ENCODE results near the gene PCDHGC3. TPM values are rescaled to one million over a fixed set of nuclear protein-coding genes. Genes with fewer than 3 reads are reported as not detected.

PCDHGC3 gene
- total and polyA plus RNA-seq, 2 of the 13 experiments (the other 11 are each of a cell fraction or from before 2014, with no cell fraction given), result 0.20 to 0.30 TPM

DNA sequence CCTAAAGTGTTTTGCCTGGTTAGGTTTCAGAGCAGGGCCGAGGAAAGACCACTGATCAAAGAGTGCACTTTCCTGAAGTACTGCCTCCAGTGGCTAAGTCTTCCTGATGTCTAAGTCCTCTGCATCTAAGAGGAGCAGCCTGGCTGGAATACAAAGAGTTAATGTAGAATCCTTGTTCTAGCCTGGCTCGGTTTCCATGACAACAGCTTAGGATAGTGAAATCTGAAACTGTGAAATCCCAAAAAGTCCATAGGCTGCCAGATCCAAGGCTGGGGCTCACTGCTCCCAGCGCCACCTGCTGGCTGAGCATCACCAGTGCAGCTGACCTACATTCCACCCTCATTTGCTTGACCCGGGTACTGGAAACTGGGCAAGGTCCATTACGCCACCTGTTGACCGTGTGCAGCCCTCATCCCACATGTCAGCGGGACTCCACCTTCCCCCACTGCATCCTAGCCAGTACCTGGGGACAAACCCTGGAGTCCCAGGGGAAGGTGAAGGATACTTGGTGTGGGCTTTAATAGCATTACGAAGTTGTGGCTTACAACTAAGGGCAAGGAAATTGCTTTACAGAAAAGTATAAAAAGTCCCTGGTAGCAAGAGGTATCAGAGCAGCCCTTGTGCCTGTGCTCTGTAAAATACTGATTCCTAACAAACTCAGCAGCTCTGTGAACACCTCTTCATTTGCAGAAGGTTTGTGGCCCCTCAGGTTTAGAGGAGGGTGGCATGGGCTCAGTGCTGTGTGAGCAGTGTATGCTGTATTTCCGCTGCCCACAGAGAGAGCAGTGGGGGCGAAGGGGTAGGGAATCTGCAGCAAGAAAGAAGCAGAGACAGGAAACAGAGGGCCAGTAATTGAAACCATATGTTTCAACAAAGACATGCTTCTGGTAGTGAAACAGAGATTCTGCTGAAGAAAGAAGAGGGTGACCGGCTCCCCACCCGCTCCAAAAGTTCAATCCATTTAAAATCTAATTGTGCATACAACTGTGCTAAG, 49.1 kb downstream of the PCDHGC3 start (continued):
- TF ChIP-seq, protein P1, sequence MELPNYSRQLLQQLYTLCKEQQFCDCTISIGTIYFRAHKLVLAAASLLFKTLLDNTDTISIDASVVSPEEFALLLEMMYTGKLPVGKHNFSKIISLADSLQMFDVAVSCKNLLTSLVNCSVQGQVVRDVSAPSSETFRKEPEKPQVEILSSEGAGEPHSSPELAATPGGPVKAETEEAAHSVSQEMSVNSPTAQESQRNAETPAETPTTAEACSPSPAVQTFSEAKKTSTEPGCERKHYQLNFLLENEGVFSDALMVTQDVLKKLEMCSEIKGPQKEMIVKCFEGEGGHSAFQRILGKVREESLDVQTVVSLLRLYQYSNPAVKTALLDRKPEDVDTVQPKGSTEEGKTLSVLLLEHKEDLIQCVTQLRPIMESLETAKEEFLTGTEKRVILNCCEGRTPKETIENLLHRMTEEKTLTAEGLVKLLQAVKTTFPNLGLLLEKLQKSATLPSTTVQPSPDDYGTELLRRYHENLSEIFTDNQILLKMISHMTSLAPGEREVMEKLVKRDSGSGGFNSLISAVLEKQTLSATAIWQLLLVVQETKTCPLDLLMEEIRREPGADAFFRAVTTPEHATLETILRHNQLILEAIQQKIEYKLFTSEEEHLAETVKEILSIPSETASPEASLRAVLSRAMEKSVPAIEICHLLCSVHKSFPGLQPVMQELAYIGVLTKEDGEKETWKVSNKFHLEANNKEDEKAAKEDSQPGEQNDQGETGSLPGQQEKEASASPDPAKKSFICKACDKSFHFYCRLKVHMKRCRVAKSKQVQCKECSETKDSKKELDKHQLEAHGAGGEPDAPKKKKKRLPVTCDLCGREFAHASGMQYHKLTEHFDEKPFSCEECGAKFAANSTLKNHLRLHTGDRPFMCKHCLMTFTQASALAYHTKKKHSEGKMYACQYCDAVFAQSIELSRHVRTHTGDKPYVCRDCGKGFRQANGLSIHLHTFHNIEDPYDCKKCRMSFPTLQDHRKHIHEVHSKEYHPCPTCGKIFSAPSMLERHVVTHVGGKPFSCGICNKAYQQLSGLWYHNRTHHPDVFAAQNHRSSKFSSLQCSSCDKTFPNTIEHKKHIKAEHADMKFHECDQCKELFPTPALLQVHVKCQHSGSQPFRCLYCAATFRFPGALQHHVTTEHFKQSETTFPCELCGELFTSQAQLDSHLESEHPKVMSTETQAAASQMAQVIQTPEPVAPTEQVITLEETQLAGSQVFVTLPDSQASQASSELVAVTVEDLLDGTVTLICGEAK (IDR thresholded peaks at IDR 0.05), result no peak
- TF ChIP-seq, protein P1 (CRISPR knock-in tag; IDR thresholded peaks at IDR 0.05), result no peak
- TF ChIP-seq ZNF335 (CRISPR knock-in tag; IDR thresholded peaks at IDR 0.05) (no peak), DNMT3B (CRISPR knock-in tag; conservative IDR thresholded peaks at IDR 0.05) (peak; percentile 74), NFE2L2 (IDR thresholded peaks at IDR 0.05; ENCODE audit: low read length) (no peak), TAF1 (CRISPR knock-in tag; IDR thresholded peaks at IDR 0.05) (no peak), ZNF772 (CRISPR knock-in tag; IDR thresholded peaks at IDR 0.05) (peak; percentile 59; the same call in 1 of the 2 replicates)
- TF ChIP-seq, protein P2, sequence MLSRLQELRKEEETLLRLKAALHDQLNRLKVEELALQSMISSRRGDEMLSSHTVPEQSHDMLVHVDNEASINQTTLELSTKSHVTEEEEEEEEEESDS (CRISPR knock-in tag; IDR thresholded peaks at IDR 0.05; ENCODE audit: borderline replicate concordance), result no peak
- TF ChIP-seq, protein P3, sequence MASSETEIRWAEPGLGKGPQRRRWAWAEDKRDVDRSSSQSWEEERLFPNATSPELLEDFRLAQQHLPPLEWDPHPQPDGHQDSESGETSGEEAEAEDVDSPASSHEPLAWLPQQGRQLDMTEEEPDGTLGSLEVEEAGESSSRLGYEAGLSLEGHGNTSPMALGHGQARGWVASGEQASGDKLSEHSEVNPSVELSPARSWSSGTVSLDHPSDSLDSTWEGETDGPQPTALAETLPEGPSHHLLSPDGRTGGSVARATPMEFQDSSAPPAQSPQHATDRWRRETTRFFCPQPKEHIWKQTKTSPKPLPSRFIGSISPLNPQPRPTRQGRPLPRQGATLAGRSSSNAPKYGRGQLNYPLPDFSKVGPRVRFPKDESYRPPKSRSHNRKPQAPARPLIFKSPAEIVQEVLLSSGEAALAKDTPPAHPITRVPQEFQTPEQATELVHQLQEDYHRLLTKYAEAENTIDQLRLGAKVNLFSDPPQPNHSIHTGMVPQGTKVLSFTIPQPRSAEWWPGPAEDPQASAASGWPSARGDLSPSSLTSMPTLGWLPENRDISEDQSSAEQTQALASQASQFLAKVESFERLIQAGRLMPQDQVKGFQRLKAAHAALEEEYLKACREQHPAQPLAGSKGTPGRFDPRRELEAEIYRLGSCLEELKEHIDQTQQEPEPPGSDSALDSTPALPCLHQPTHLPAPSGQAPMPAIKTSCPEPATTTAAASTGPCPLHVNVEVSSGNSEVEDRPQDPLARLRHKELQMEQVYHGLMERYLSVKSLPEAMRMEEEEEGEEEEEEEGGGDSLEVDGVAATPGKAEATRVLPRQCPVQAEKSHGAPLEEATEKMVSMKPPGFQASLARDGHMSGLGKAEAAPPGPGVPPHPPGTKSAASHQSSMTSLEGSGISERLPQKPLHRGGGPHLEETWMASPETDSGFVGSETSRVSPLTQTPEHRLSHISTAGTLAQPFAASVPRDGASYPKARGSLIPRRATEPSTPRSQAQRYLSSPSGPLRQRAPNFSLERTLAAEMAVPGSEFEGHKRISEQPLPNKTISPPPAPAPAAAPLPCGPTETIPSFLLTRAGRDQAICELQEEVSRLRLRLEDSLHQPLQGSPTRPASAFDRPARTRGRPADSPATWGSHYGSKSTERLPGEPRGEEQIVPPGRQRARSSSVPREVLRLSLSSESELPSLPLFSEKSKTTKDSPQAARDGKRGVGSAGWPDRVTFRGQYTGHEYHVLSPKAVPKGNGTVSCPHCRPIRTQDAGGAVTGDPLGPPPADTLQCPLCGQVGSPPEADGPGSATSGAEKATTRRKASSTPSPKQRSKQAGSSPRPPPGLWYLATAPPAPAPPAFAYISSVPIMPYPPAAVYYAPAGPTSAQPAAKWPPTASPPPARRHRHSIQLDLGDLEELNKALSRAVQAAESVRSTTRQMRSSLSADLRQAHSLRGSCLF (CRISPR knock-in tag; IDR thresholded peaks at IDR 0.05; ENCODE audit: borderline replicate concordance), result no peak
- TF ChIP-seq, protein P4, sequence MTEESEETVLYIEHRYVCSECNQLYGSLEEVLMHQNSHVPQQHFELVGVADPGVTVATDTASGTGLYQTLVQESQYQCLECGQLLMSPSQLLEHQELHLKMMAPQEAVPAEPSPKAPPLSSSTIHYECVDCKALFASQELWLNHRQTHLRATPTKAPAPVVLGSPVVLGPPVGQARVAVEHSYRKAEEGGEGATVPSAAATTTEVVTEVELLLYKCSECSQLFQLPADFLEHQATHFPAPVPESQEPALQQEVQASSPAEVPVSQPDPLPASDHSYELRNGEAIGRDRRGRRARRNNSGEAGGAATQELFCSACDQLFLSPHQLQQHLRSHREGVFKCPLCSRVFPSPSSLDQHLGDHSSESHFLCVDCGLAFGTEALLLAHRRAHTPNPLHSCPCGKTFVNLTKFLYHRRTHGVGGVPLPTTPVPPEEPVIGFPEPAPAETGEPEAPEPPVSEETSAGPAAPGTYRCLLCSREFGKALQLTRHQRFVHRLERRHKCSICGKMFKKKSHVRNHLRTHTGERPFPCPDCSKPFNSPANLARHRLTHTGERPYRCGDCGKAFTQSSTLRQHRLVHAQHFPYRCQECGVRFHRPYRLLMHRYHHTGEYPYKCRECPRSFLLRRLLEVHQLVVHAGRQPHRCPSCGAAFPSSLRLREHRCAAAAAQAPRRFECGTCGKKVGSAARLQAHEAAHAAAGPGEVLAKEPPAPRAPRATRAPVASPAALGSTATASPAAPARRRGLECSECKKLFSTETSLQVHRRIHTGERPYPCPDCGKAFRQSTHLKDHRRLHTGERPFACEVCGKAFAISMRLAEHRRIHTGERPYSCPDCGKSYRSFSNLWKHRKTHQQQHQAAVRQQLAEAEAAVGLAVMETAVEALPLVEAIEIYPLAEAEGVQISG (CRISPR knock-in tag; IDR thresholded peaks at IDR 0.05), result peak; percentile 65
